Activated CD4-positive, alpha-beta T cell treated with anti-CD3 and anti-CD28 coated beads, Interleukin-2, amount 50 U/mL, for 4 hours (primary cell): ENCODE data around the gene SGMS1.
"Not testable (repeated sequence)": the region's sequence is repeated elsewhere in the genome, so short reads cannot be mapped to it uniquely, and the experiment has no call there.

Experiments used
- DNase-seq, 2 experiments: peaks; one replicate each; pipeline ENCODE4 v3.0.0-alpha.2; 2020

Gene SGMS1

GRCh38 chr10:50388181-50388580, 235.6 kb downstream of the SGMS1 start:
- DNase-seq, result no peak

- no peak for DNase-seq
Observed at GRCh38 chr10:50387732-50388073, 236.1 kb downstream of the SGMS1 start.

- no peak for DNase-seq
Observed at GRCh38 chr10:50387007-50387731, 236.6 kb downstream of the SGMS1 start.

- DNase-seq, result no peak
Observed at GRCh38 chr10:50385624-50386023, 238.1 kb downstream of the SGMS1 start.

- no peak for DNase-seq
Observed at GRCh38 chr10:50384898-50385297, 238.9 kb downstream of the SGMS1 start.

GRCh38 chr10:50384238-50384637, 239.5 kb downstream of the SGMS1 start:
- no peak for DNase-seq

GRCh38 chr10:50382576-50383023, 241.2 kb downstream of the SGMS1 start:
- DNase-seq, result no peak

- DNase-seq, result no peak
Observed at GRCh38 chr10:50381642-50382041, 242.1 kb downstream of the SGMS1 start.

GRCh38 chr10:50379616-50380015, 244.1 kb downstream of the SGMS1 start:
- no peak for DNase-seq

- no peak for DNase-seq
Observed at GRCh38 chr10:50375745-50376144, 248.0 kb downstream of the SGMS1 start.

GRCh38 chr10:50375051-50375452, 248.7 kb downstream of the SGMS1 start:
- DNase-seq, result no peak

GRCh38 chr10:50373821-50374501, 249.8 kb downstream of the SGMS1 start:
- no peak for DNase-seq

GRCh38 chr10:50369931-50370330, 253.8 kb downstream of the SGMS1 start:
- DNase-seq, result no peak

GRCh38 chr10:50367732-50368131, 256.0 kb downstream of the SGMS1 start:
- no peak for DNase-seq

- DNase-seq, result not testable (repeated sequence)
Observed at GRCh38 chr10:50366421-50366820, 257.3 kb downstream of the SGMS1 start.

- not testable (repeated sequence) for DNase-seq
Observed at GRCh38 chr10:50364730-50365129, 259.0 kb downstream of the SGMS1 start.

- DNase-seq, result no peak
Observed at GRCh38 chr10:50362547-50363125, 261.1 kb downstream of the SGMS1 start.

GRCh38 chr10:50361946-50362345, 261.8 kb downstream of the SGMS1 start:
- DNase-seq, result no peak

- DNase-seq, result no peak
Observed at GRCh38 chr10:50360077-50360850, 263.5 kb downstream of the SGMS1 start.

GRCh38 chr10:50358925-50359687, 264.6 kb downstream of the SGMS1 start:
- no peak for DNase-seq

GRCh38 chr10:50358411-50358810, 265.3 kb downstream of the SGMS1 start:
- no peak for DNase-seq

GRCh38 chr10:50356481-50356832, 267.3 kb downstream of the SGMS1 start:
- DNase-seq, result not testable (repeated sequence)
